Measurements from ENCODE around the gene SSTR4.

Gene SSTR4

DNA sequence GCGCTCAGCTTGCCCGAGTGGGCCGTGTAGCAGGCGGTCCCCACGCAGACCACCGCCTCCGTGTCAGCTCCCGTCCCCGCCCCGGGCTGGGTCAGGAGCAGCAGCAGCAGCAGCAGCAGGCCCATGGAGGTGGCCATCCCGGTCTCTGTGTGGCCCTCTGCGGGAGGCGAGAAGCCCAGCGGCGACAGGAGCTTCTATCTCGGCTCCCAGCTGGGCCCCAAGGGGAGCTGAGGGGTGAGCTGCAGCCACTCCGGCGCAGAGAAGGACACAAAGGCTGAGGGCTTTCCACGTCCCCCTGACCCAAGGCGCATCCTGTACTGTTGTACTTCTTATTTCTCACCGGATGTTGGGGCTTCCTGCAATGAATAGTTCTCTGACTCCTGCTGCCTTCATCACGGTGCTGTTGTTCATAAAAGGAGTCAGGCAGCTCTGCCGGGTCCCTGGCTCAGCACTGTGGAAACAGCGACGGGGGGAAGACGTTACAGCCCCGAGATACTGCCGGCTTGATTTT lies 51.0 kb downstream of the SSTR4 start, which contains the start of gene CD93:
TSS of gene CD93 (minus strand) at position 269 of the 511 bp plus-strand sequence. CDS start at position 137, 132 bp downstream.
- no peak for DNase-seq (ENCODE audit: low spot score)

GRCh38 chr20:23086931-23087411 lies 51.9 kb downstream of the SSTR4 start:
- DNase-seq (ENCODE audit: low spot score) (no peak), FAIRE-seq (no peak)

More for the DNA sequence above, 51.0 kb downstream of the SSTR4 start, which contains the start of gene CD93:
- FAIRE-seq, result no peak

DNA sequence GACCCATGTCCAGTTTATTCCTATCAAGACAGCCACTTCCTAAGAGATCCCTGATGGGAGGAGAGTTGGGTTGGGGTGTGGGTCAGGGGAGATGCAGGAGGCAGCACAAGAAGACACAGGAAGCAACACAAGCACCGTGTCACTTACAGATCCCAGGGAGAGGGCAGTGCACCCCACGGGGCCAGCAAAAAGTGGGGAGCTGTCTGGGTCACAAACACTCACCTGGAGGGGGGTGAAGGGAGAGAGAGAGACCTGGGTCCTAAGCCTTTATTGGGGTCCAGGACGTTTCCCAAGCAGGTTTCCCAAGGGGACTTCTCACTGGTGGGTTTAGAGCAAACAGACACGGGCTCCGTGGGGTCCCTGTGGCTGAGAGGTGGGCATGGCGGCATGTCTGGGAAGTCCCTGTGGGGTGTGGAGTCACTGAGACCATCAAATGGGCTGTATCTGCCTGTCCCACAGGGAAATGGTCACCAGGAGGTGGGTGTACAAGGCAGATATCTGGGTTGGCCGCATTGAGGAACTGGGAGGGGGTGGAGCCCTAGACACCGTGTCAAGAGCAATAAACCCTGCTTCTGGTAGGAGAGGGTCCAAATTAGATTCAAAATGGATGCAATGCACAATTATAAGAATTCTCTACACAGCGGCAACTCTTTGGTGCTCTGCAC lies 52.6 kb downstream of the SSTR4 start:
- FAIRE-seq, result no peak
- DNase-seq (ENCODE audit: low spot score), result no peak
